HEK293 (cell line): ENCODE measurements around the gene DPH2.

ENCODE experiments used
- CTCF ChIA-PET: fragments of 350-600 bp; formaldehyde crosslinking; extraction: SDS; loops from one replicate; lab custom pipeline; 2021; ENCODE audit warnings: antibody characterized with exemption; lab: Yijun Ruan, JAX
- POLR2A ChIA-PET: fragments of 300-600 bp; formaldehyde crosslinking; extraction: SDS; loops from one replicate; lab custom pipeline; 2020; ENCODE audit warnings: antibody characterized with exemption, inconsistent platforms; lab: Yijun Ruan, JAX
- H3K27ac ChIP-seq: fragments of 200-500 bp; sonication (Bioruptor generic); 2 replicates; pipeline ENCODE4 v1.5.1; 2014; ENCODE audit warnings: low read depth, low read length, control low read depth, inconsistent platforms; ENCODE audit errors: extremely low read depth
- H3K36me3 ChIP-seq, 2 experiments: fragments of 200-500 bp in 1 of 2; sonication (Bioruptor generic) in 1 of 2; 1 replicate in 1 of 2; 2 replicates in 1 of 2; pipeline ENCODE4 v1.5.1; 2014 to 2017; ENCODE audit warnings: inconsistent platforms in 2 of 2, low read length in 2 of 2; ENCODE audit not compliant: control insufficient read depth in 2 of 2, insufficient read depth in 1 of 2
- H3K4me1 ChIP-seq: fragments of 200-500 bp; sonication (Bioruptor generic); 2 replicates; pipeline ENCODE4 v1.5.1; 2014; ENCODE audit warnings: mild to moderate bottlenecking, low read length, inconsistent platforms; ENCODE audit not compliant: control insufficient read depth, insufficient read depth
- H3K4me3 ChIP-seq: 2 replicates; pipeline ENCODE4 v1.5.1; 2011; ENCODE audit warnings: low read depth, mild to moderate bottlenecking, control low read depth, low read length, moderate library complexity
- H3K9me3 ChIP-seq: fragments of 200-500 bp; sonication (Bioruptor generic); 2 replicates; pipeline ENCODE4 v1.5.1; 2014; ENCODE audit warnings: low read depth, low read length, inconsistent platforms; ENCODE audit not compliant: control insufficient read depth, insufficient read depth
- SCRT1 ChIP-seq: fragments of 450-650 bp; formaldehyde crosslinking; IDR thresholded peaks from 2 replicates; pipeline ENCODE4 v1.5.1; 2016; ENCODE audit warnings: missing biosample characterization, missing genetic modification characterization, borderline replicate concordance
- ZBTB1 ChIP-seq: fragments of 450-650 bp; formaldehyde crosslinking; IDR thresholded peaks from 2 replicates; pipeline ENCODE4 v1.5.1; 2016; ENCODE audit warnings: missing biosample characterization, missing genetic modification characterization
- ZNF280C ChIP-seq: fragments of 450-650 bp; formaldehyde crosslinking; IDR thresholded peaks from 2 replicates; pipeline ENCODE4 v1.5.1; 2016; ENCODE audit warnings: missing biosample characterization, missing genetic modification characterization
- ZNF398 ChIP-seq: fragments of 450-650 bp; formaldehyde crosslinking; IDR thresholded peaks from 2 replicates; pipeline ENCODE4 v1.5.1; 2017; ENCODE audit warnings: missing biosample characterization, missing genetic modification characterization
- ZNF585B ChIP-seq: fragments of 450-650 bp; formaldehyde crosslinking; IDR thresholded peaks from 2 replicates; pipeline ENCODE4 v1.5.1; 2016; ENCODE audit warnings: missing biosample characterization, missing genetic modification characterization
- TF ChIP-seq, protein P1 (sequence below): fragments of 450-650 bp; formaldehyde crosslinking; conservative IDR thresholded peaks from 2 replicates; pipeline ENCODE4 v1.5.1; 2016; ENCODE audit warnings: low read depth, missing biosample characterization, missing genetic modification characterization
- TF ChIP-seq, protein P2 (sequence below): fragments of 450-650 bp; formaldehyde crosslinking; IDR thresholded peaks from 2 replicates; pipeline ENCODE4 v1.5.1; 2016; ENCODE audit warnings: missing biosample characterization, missing genetic modification characterization

DPH2 gene

GRCh38 chr1:43991476-43992231, 21.8 kb downstream of the DPH2 start, which contains the start of gene CCDC24 (continued):
- no peak for TF ChIP-seq SCRT1 (tag by site-specific recombination)
- TF ChIP-seq, protein P1, sequence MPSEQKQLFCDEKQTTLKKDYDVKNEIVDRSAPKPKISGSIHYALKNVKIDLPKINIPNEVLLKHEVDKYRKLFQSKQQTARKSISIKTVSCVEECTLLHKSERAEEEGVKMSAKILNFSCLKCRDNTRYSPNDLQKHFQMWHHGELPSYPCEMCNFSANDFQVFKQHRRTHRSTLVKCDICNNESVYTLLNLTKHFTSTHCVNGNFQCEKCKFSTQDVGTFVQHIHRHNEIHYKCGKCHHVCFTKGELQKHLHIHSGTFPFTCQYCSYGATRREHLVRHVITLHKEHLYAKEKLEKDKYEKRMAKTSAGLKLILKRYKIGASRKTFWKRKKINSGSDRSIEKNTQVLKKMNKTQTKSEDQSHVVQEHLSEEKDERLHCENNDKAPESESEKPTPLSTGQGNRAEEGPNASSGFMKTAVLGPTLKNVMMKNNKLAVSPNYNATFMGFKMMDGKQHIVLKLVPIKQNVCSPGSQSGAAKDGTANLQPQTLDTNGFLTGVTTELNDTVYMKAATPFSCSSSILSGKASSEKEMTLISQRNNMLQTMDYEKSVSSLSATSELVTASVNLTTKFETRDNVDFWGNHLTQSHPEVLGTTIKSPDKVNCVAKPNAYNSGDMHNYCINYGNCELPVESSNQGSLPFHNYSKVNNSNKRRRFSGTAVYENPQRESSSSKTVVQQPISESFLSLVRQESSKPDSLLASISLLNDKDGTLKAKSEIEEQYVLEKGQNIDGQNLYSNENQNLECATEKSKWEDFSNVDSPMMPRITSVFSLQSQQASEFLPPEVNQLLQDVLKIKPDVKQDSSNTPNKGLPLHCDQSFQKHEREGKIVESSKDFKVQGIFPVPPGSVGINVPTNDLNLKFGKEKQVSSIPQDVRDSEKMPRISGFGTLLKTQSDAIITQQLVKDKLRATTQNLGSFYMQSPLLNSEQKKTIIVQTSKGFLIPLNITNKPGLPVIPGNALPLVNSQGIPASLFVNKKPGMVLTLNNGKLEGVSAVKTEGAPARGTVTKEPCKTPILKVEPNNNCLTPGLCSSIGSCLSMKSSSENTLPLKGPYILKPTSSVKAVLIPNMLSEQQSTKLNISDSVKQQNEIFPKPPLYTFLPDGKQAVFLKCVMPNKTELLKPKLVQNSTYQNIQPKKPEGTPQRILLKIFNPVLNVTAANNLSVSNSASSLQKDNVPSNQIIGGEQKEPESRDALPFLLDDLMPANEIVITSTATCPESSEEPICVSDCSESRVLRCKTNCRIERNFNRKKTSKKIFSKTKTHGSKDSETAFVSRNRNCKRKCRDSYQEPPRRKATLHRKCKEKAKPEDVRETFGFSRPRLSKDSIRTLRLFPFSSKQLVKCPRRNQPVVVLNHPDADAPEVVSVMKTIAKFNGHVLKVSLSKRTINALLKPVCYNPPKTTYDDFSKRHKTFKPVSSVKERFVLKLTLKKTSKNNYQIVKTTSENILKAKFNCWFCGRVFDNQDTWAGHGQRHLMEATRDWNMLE, result no peak
- TF ChIP-seq ZNF585B, result no peak
- no peak for TF ChIP-seq ZNF280C (tag by site-specific recombination)

GRCh38 chr1:43992232-43992995, 22.6 kb downstream of the DPH2 start:
- no peak for TF ChIP-seq ZBTB1 (tag by site-specific recombination)
- TF ChIP-seq ZNF398 (tag by site-specific recombination), result peak; percentile 1; the same call in 1 of the 2 replicates
- TF ChIP-seq, protein P2, sequence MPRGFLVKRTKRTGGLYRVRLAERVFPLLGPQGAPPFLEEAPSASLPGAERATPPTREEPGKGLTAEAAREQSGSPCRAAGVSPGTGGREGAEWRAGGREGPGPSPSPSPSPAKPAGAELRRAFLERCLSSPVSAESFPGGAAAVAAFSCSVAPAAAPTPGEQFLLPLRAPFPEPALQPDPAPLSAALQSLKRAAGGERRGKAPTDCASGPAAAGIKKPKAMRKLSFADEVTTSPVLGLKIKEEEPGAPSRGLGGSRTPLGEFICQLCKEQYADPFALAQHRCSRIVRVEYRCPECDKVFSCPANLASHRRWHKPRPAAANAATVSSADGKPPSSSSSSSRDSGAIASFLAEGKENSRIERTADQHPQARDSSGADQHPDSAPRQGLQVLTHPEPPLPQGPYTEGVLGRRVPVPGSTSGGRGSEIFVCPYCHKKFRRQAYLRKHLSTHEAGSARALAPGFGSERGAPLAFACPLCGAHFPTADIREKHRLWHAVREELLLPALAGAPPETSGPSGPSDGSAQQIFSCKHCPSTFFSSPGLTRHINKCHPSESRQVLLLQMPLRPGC, result no peak
- ChIA-PET CTCF (interaction anchor here (0.6 to 6.5 kb wide), 9 partner anchors 11 to 340 kb away, joined by 3 to 53 read pairs (median 5); no protein-coding TSS in a partner anchor), POLR2A (interaction anchor here (0.5 to 1.8 kb wide), 5 partner anchors 16 to 508 kb away, joined by 3 to 15 read pairs (median 4); partner anchors contain the start of genes ATP6V0B and DPH2)
- no peak overlapping the region for H3K27ac ChIP-seq
- H3K9me3 ChIP-seq, result no peaks in the 10 kb centered on the region
- peaks cover 0 to 7% of the 10 kb centered on the region in 2 experiments; a peak in 2 of 3 replicates for H3K36me3 ChIP-seq
- peak overlapping the region; percentile 72 for H3K4me3 ChIP-seq
- H3K4me1 ChIP-seq, result no peaks in the 10 kb centered on the region
